Cardiac fibroblast (primary cell): ENCODE measurements around the gene AGO3.
"Not testable (repeated sequence)": the region's sequence is repeated elsewhere in the genome, so short reads cannot be mapped to it uniquely, and the experiment has no call there.

Source experiments
- DNase-seq, 2 donors: peaks; one replicate each; pipeline versions ENCODE4 v3.0.0 to v3.0.0-alpha.2; 2010; ENCODE audit warnings: low read depth in 2 of 2
- H3K4me3 ChIP-seq, 2 donors: replicated peaks in 1 of 2; 1 replicate in 1 of 2; 2 replicates in 1 of 2; pipeline ENCODE4 v1.5.1; 2011; ENCODE audit warnings: low read depth in 2 of 2, low read length in 2 of 2, mild to moderate bottlenecking in 2 of 2, moderate library complexity in 1 of 2
- TF ChIP-seq, protein P1 (sequence below): IDR thresholded peaks from one replicate; pipeline ENCODE4 v1.5.1; 2011; ENCODE audit warnings: low read depth, mild to moderate bottlenecking, low read length, inconsistent platforms

AGO3 gene

DNA sequence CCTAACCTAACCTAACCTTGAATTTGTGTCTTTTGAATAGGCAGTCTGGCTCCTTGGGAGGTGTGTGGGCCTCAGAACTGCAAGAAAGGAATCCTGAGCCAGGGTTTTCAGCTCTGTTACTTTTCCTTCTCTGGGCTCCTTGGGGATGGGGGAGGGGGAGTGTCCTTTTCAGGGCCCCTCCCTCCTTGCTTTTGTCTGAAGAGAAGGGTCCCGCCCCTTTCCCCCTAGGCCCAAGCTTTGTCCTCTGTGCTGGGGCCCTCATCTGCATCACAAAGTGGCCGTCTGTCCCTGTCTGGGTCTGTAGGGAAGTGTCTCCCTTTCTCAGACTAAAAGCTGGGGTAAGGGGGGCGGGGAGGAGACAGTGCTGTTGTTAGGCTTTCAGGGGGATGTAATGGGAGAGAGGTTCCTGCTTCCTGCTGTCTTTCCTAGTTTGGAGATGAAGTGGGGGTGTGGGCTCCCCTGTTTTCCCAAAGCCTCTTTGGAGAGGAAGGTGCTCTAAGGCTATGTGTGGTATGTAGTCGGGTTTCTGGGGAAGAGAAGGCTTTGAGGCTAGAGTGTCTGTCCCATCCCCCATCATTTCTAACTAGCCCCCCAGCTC, 44.8 kb upstream of the AGO3 start:
- TF ChIP-seq, protein P1, sequence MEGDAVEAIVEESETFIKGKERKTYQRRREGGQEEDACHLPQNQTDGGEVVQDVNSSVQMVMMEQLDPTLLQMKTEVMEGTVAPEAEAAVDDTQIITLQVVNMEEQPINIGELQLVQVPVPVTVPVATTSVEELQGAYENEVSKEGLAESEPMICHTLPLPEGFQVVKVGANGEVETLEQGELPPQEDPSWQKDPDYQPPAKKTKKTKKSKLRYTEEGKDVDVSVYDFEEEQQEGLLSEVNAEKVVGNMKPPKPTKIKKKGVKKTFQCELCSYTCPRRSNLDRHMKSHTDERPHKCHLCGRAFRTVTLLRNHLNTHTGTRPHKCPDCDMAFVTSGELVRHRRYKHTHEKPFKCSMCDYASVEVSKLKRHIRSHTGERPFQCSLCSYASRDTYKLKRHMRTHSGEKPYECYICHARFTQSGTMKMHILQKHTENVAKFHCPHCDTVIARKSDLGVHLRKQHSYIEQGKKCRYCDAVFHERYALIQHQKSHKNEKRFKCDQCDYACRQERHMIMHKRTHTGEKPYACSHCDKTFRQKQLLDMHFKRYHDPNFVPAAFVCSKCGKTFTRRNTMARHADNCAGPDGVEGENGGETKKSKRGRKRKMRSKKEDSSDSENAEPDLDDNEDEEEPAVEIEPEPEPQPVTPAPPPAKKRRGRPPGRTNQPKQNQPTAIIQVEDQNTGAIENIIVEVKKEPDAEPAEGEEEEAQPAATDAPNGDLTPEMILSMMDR, result no peak
- no peak overlapping the region for H3K4me3 ChIP-seq
- DNase-seq, result peak in 1 of 2 donors; percentile 7

DNA sequence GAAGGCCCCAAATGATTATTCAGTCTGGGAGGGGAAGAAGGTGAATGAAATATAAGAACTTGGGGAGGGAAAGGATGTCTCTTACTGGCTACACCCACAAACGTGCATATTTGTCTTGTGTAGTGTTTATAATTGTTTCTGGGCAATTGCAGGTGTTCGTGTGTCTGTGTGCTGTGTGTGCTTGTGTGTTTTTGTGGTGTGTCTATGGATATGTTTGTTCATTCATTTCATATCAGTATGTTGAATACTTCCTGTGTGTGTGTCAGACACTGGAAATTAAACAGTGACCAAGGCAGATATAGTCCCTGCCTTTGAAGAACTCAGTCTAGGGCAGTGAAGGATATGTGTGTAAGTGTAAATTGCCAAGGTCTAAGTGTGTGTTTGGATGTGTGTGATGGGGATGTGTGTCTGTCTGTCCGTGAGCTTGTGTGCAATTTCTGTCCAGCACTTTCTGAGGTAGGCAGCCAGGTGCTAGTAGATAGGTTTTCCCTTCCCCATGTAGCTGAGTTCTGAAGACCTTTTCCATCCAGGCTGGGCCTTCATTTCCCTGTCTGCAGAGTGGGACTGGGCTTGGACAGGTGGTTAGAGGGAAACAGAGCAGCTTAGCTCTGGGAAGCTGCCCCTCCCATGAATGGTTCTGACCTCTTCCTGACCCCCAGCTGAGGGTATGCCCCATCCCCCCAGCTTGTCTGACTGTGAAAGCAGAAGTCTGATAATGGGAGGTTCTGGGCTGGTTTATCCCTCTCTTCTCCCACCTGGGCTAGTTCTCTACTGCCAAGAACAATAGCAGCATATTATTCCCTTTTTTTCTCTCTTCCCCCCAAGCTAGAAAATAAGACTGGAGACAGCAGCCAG, 44.1 kb upstream of the AGO3 start:
- no peak overlapping the region for H3K4me3 ChIP-seq
- peak; percentile 8 to 12 for DNase-seq
- TF ChIP-seq, protein P1, result no peak

DNA sequence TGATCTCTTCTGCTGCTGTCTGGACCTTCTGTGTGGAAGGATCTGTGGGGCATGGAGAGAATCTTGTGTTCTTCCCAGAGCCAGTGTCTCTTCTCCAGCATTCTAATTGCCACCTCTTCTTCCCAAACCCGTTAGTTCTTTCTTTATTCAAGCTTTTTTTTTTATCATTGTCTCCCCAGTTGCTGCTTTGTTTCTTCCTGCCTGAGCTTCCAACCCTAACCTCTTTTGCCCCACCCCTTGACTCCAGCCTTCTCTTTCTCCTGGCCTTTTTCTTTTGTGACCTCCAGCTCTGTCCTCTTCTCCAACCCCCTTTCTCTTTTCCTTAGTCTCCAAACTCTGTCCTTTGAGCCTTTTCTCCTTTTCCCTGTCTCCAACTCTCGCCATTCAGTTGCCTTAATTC, 43.4 kb upstream of the AGO3 start:
- H3K4me3 ChIP-seq, result no peak overlapping the region
- DNase-seq, result no peak
- TF ChIP-seq, protein P1, result no peak

DNA sequence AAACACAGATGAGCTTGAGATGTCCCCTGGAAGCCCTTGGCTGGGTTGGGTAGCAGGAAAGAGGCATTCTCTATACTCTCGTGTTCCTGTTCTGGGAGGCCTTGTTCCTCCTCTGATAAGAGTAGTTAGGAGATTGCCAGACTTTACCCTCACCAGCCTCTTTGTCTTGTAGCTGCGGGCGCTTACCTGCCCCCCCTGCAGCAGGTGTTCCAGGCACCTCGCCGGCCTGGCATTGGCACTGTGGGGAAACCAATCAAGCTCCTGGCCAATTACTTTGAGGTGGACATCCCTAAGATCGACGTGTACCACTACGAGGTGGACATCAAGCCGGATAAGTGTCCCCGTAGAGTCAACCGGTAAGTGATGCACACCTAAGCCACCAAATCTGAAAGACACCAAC, 42.6 kb upstream of the AGO3 start:
- no peak for DNase-seq
- TF ChIP-seq, protein P1, result no peak
- H3K4me3 ChIP-seq, result no peak overlapping the region

DNA sequence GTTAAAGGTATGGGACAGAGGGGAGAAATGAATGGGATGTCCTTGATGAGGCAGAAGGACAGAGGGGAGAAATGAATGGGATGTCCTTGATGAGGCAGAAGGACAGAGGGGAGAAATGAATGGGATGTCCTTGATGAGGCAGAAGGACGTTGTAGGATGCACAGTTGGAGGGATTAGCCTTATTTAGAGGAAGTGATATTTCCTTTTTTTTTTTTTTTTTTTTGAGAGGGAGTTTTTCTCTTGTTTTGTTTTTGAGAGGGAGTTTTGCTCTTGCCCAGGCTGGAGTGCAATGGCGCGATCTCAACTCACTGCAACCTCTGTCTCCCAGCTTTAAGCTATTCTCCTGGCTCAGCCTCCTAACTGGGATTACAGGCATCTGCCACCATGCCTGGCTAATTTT, 41.9 kb upstream of the AGO3 start:
- not testable (repeated sequence) for DNase-seq, H3K4me3 ChIP-seq

DNA sequence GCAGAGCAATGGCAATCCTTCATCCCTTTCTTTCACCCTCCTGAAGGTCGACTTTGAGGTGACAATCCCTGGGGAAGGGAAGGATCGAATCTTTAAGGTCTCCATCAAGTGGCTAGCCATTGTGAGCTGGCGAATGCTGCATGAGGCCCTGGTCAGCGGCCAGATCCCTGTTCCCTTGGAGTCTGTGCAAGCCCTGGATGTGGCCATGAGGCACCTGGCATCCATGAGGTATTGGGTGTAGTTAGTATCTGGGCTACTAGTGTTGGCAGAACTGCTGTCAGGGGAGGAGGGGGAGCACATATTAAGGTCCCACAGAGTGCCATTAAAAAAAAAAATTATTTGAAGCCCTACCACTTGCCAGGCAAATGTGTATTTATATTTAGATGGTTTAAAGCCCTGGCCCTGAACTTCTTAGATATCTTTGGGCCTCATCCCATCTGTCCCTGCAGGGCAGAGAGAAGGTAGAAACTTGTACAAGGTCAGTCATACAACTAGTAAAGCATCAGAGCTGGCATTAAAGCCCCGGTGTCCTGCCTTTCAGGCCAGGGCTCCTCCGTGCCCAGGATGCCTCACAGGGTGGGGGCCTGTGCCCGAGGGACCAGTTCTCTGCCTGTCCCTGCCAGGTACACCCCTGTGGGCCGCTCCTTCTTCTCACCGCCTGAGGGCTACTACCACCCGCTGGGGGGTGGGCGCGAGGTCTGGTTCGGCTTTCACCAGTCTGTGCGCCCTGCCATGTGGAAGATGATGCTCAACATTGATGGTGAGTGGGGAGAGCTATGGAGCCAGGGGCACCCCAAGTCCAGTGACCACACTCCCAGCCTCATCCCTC, 37.6 kb upstream of the AGO3 start:
- no peak for DNase-seq
- no peak overlapping the region for H3K4me3 ChIP-seq
- TF ChIP-seq, protein P1, result no peak

DNA sequence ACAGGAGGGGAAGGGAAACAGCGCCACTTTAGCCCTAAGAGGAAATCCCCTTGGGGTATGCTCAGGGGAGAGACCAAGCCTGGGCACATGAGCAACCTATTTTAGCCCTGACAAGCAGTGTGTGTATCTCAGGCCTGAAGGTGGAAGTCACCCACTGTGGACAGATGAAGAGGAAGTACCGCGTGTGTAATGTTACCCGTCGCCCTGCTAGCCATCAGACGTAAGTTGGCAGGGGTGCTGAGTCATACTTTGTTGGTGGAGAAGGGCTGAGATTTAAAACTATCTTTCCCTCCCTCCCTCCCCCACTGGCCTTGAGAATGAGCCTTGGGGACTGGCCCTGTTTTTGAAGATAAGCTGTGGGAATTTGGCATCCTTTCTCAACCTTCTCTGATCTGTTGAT, 36.7 kb upstream of the AGO3 start:
- TF ChIP-seq, protein P1, result no peak
- peak; percentile 42 to 63 for DNase-seq
- no peak overlapping the region for H3K4me3 ChIP-seq
